GOT3 (cell line): ENCODE data around the gene EBF4.

ENCODE experiments used
- DNase-seq: peaks from one replicate; lab custom pipeline; 2025; ENCODE audit warnings: mixed read lengths; lab: John Stamatoyannopoulos, UW

EBF4 gene

DNA sequence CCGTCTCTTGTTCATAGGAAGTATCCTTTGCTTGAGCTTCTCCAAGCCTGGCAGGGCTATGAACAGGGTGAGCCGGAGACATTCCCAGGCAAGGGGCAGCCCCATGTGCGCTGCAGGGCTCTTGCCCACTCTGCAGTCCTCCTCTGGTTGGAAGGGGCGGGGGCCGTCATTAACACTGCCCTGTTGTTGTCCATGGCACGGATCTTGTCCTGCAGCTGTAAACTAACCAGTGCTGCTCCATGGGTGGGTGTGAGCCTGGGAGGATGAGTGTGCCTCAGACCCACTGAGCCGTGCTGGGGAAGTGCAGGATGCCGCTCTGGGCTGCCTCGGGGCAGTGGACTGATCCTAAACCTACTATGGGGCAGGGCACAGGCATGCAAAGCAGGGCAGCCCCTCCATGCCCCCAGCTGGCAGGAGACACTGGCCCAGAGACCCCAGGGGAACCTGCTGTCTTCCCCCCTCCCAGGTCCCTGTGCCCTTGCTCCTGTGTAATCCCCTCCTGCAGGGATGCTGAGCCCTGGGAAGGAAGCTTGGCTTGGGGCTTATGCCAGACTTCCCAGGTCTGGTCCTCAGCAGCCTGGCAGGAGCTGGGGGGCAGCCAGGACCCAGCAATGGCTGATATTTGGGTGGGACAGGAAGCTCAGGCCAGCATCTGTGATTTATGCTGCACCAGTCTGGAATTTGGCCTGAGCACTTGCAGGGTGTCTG, 8.5 kb downstream of the EBF4 start:
- DNase-seq, result no peak

DNA sequence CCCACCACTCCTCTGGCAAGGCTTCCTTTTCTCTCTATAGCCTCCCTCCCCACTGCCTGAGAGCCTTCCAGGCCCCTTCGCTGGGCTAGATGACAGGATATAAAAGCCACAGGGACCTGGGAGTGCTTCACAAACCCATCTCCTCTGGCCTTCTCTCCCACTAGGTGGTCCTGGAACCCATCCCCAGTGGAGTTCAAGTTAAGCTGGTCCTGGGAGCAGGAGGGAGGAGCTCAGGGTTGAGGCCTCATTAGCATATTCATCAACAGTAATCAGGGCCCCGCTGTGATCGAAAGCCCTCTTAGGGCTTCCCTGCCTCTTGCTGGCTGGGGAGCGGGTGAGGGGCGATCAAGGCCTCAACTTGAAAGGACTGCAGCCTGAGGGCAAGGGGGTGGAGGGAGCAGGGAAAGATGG, 9.1 kb downstream of the EBF4 start:
- no peak for DNase-seq

DNA sequence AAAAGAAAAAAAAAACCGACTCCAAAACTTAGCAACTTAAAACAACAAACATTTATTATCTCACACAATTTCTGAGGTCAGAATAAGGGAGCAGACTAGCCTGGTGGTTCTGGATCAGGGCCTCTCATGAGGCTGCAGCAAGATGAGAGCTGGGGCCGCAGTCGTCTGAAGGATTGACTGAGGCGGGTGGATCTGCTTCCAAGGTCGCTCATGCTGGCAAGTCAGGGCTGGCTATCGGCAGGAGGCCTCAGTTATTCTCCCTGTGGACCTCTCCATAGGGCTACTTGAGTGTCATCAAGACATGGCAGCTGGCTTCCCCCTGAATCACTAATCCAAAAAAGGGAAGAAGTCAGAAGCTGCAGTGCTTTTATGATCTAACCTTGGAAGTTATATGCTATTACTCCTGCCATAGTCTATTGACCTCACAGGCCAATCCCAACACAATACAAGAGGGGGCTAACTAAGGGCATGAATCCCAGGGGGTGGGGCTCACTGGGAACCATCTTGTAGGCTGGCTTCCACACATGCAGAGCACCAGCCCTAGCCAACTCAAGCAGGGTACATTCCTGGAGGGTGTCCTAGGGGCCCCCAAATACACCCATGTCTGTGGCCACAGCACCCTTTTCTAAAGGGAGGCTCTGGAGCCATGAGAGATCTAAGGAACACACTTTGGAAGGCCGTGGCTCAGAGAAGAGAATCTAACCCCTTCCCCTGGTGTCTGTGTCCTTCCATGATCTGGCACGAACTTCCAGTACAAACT, 11.3 kb downstream of the EBF4 start:
- DNase-seq, result no peak

DNA sequence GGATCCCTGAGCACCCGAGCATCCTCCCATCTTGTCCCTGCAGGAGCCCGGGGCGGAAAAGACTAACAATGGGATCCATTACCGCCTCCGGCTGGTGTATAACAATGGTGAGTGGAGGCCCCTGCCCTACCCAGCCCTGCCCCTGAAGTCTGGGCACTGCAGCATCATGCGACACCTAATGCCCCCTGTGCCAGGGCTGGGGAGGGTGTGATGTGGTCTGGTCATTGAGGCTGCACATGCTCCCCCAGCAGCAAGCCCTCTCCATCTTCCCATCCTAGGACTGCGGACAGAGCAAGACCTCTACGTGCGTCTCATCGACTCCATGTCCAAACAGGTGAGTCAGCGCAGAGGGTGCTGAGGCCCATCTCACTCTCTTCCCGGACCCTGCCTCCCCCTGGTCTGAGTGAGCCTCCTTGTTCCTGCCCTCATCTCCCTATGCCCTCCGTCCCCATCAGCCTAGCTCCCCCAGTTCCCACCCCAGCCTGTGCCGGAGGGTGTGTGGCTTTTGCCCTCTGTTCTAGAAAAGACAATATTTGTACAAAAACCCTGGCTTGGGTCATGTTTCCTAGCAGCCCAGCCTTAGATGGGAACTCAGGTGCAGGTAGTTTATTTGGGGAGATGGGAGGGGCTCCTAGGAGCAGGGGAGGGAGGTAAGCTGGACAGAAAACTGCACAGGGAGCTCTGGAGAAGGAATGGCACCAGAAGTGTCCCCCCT, 13.5 kb downstream of the EBF4 start:
- no peak for DNase-seq

DNA sequence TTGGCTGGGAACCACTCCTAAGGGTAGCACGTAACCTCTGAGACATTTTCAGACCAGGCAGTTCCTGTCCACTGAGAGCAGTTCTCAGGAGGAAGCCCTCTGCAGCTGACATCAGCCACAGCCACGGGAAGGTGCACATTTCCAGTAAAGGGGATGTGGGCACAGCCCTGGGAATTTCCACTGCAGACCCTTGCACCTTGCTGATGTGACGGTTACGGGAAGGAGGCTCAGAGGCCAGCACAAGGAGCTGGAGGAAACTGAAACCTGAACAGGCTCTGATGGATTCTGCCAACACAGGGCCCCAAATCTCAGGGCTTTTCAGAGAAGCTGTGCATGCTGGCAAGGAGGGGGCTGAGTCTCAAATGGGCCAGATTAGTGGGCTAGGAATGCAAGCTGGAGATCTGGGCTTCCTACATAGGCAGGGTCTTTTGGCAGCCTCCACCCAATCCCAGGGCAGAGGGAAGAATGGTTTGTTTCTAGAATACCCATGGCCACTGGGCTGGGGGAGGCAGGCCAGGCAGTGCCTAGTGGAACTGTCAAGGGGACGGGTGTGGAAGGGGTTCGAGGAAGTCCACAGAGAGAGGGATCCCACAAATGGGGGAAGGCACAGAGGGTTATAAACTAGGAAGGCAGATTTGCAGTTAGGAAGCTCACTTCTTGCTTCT, 14.2 kb downstream of the EBF4 start:
- DNase-seq, result no peak

DNA sequence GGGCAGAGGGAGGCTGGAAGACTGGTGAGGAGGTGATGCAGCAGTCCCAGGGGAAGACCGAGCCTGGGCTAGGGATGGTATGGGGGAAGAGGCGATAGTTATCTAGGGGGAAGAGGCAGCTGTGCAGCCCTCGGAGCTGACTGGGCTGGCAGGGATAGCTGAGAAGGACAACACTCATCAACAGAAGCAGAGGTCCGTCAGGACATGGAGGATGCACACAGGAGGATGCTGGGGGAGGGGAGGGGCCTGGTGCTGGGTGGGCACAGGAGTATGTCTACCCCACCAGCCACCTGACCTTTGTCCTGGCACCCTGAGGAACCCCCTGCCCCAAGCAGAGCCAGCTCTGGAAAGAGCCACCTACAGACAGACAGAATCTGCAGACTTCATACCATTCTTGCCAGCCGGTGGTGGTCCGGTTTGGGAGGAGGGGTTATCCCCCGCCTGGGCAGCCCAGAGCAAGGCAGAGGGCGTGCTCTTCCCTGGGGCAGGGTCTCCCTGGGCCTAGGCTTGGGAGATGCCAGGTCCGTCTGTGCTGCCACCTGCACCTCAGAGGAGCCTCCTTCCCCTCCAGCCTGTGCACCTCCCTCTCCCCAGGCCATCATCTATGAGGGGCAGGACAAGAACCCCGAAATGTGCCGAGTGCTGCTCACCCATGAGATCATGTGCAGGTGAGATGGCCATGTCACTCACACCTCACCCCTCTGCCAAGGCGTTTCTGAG, 14.9 kb downstream of the EBF4 start:
- no peak for DNase-seq

DNA sequence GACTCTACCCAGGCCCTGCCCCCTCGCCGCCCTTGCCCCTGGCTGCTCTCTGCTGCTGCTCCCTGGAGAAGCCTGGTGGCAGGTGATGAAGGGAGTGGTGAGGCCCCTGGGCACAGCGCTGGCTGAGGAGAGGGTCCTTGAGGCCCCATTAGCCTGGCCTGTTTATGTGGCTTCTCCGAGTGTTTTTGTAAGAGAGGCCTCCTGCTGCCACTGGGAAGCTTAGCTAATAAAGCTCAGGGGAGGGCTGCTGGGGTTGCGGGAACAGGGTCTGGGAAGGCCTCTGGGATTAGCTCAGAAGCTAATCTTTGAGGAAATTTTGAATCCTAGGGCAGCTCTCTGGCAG, 15.5 kb downstream of the EBF4 start:
- DNase-seq, result no peak

DNA sequence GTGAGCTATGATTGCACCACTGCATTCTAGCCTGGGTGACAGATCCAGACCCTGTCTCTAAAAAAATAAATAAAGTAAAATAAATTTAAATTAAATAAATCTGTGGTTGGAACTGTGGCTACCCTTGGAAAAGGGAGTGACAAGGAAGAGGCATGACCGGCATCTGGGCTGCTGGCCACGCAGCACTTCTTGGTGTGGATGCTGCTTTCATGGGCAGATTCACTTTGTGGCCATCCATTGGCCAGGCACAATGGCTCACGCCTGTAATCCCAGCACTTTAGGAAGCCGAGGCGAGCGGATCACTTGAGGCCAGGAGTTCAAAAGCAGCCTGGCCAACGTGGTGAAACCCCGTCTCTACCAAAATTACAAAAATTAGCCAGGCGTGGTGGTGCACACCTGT, 16.1 kb downstream of the EBF4 start:
- DNase-seq, result no peak

DNA sequence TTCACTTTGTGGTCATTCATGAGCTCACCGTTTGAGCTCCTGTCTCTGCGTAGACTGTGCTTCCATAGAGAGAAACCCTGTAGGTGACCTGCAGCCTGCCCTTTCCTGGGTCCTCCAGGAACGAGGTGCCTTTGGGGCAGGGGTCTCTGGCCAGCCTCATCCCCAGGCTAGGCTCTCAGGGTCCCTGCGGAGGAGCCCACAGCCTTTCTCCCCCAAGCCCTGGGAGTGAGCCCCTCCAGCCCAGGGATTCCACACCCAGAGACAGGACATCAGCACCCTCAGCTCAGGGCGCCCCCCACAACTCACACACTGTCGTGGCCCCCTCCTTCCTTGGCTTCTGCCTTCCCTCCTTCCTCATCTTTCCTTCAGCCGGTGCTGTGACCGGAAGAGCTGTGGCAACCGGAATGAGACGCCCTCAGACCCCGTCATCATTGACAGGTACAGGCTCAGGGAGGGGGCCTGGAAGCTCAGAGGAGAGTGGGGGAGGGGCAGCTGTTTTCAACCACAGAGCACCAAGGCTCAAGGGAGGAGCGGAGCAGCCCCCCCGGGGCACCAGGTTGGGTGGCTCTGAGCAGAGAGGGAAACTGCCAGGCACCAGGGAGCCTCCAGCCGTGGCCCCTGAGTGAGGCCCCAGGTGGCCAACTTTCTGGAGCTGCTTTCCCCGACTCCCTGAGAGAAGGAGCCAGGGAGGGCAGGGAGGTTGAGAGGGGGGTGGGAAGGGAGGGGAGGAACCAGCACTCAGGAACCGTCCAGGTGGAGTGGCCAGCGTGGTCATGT, 16.8 kb downstream of the EBF4 start:
- DNase-seq, result no peak

DNA sequence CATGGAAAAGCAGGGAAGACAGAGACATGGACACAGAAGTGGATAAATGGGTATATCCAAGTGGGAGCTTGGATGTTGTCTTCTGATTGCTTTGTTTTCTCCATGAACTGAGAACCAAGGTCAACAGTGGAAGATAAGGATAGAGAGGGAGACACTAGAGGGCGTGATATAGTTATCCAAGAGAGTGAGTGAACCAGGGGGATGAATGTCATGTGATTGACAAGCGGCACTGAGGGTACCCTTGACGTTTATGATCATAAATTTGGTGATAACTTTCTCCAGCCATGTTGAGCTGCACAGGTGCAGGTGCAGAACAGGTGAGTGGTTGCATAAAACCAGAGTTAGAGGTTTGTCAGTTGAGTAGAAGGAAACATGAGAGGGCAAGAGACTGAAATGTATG, 20.7 kb downstream of the EBF4 start:
- no peak for DNase-seq

DNA sequence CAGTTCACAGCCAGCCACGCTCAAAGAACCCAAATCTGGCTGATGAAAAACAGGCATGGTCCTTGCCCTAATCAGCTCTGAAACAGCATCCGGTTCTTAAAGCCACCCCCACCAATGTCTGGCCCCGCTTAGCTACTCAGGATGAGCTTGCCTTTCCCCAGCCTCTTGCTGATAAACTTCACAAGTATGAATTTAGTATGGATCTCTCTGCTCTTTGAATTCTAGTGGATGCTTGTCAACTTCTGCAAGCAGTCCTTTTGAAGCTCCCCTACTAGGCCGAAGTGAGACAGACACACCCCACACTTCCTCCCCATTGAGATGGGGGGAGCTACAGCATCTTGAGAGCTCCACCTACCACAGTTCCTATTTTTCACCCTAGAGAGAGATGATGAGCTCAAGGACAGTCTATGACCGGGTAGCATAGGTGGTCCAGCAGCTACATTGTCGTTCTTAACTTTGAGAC, 36.7 kb downstream of the EBF4 start:
- DNase-seq, result no peak

DNA sequence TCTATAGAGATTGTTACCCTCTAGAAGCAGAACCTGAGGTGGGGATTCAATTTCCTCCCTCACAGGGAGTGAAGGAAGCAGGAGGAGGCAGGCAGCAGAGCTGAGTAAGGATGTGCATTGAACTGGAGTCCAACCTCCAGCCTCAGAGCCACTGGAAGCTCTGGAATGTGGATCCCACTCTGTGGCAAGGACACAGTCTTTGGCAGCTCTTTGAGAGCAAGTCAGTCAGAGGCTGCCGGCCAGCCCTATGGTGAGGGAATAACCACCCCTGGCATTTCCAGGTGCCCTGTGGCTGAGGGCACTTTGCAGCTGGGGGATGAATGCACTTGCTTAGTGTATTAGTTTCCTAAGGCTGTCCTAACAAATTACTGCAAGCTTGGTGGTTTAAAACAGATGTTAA, 37.2 kb downstream of the EBF4 start:
- DNase-seq, result no peak

DNA sequence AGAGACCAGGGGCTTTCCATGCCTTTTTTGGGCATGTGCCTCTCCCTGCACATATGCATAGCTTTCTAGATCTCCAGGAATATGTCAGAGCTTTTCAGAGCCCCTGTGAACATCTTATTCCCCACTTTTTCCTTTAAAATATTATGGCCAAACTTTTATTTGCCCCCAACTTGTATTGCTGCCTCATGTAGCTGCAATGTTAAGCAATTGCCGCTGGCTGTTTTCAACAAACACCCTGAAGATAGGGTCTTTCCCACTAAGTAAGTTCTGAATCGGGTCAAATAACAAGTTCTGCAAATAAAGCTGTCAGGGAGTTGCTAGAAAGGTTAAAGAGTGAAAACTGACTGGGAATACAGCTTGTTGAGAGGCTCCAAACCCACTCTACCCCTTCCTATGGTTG, 42.3 kb downstream of the EBF4 start:
- no peak for DNase-seq

DNA sequence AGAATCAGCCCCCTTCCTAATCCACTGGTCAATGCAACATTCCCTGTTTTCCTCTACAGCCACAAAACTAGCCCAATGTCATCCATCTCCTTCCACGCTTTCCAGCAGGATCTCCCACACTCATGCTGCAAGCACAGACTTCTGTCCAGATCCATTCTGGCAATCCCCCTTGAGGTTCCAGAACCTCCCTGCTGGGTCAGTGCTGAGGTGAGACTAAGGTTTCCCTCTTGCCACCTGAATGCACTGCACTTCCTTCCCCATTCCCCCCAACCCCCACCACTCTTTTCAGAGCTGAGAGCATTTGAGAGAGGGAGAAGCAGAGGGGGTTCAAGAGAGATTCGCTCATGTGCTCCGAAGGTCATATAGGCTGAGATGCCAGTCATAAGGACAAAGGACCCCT, 43.9 kb downstream of the EBF4 start:
- DNase-seq, result no peak

DNA sequence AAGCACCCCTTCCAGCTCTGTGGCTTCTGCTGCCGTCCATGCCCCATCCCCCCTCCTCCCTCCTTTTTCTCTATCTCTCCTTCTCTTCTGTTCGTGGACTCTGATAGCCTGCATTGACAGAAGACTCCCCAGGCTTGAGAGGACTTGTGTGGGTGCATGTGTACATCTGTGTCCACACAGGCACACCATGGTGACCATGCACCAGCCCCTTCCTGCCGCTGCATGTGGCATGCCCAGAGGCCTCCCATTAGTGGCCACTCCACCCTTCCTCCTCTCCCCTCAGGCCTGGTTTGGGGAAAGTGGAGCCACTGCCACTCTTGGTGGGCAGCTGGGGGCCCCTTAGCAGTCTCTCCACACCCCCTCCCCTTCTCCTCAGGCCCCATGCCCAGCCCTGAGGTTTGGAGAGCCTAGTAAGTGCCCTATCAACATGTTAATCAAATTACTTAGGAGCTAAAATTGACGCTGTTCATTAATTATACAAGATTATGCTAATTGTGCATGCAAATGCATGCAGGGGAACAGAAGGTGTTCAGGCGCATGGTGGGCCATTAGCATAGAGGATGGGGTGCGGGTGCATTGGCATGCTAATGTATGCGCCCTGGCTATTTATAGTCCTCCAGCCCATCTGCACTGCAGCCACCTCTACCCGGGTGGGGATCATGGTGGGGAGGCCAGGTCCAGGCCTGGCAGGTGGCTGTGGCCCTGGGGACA, 45.9 kb downstream of the EBF4 start:
- no peak for DNase-seq

DNA sequence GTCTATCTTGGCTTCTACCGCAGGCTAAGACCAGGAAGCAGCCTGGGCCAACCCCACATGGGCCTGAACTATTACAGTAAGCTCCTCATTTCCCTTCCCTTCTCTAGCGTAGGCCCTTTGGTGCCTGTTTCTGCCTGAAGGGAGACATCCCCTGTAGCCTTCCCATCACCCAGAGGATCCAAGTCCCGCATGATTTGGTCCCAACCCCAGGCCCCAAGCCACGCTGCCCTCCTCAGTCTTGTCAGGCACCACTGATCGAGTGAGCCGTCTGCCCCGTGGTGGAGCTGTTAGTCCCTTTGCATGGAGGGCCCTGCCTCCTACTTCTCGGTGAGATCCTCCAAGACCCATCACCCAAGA, 46.4 kb downstream of the EBF4 start:
- DNase-seq, result no peak

DNA sequence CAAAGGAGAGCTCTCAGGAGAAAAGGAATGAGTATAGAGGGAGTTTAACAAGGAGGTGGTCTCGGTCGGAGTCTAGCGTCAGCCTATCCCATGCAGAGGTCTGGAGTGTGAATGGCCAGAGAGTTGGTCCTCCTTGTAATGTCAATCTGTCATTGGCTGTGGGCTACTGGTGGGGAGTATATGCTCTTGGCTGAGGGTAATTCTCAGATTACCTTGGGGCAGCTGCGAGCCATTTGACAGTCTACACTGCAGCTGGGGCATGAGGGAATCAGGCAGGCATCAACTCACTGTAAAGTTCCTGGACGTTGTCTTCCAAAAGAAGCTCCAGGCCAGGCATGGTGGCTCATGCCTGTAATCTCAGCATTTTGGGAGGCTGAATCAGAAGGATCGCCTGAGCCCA, 48.1 kb downstream of the EBF4 start:
- DNase-seq, result no peak

DNA sequence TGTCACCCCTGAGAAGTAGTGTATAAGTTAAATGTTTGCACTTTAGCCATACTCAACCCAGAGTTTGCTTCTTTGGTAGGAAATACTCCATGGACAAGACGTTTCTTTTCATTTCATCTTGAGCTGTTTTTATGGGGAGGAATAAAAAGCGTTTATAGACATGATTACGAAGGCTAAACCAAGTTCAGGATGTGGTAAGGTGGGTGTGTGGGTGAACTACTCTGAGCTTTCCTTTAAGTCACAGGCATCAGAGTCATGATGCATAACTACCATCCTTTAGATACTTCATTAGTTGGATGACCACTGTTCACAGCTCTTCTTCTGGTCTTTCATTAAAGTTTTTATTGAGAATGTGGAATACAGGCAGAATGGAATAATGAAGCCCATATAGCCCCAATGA, 48.9 kb downstream of the EBF4 start:
- DNase-seq, result no peak

DNA sequence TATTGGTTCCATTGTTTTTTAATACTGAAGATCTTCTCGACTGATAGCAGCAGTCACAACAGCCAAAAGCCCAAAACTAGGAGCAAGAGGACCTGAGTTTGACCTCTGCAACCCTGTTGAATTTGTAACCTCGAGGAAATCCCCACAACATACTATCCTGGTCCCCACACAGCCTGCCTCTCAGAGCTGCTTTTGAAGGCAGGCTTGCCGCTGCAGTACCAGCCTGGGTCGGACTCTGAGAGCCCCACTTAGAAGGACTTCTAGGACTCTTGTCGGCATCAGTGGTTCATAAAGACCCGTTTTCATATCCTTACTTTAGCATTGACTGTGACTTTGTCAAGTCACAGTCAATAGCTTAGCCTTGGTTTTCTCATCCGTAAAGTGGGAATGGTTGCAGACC, 49.3 kb downstream of the EBF4 start:
- DNase-seq, result no peak

DNA sequence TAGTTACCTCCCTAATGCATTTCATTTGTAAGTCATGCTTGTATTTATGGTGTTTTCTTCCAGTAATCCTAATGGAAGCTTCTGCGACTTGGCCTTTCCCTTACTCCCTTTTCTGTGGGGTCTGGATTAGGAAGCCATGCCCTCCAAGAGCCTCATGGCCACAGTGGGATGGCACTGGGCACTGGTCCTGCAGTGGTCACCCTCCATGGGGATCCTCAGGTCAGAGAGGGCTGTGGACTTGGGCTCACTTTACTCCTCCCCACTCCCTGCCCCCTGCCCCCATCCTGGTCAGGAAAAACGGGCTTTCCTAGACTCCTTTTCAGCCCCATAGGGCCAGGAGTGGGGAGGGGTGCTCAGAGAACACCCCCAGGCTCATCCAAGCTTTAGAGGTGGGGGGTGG, 49.9 kb downstream of the EBF4 start:
- DNase-seq, result no peak
